GM18508 (cell line): ENCODE measurements around the gene TAGLN.
"Not testable (repeated sequence)": the region's sequence is repeated elsewhere in the genome, so short reads cannot be mapped to it uniquely, and the experiment has no call there.

ENCODE experiments used
- ATAC-seq: cut with Tn5 transposase; IDR thresholded peaks from one replicate; pipeline ENCODE4 v1.9.1; 2021; ENCODE audit warnings: moderate number of reproducible peaks; ENCODE audit not compliant: insufficient read depth, unreplicated experiment

The TAGLN gene

DNA sequence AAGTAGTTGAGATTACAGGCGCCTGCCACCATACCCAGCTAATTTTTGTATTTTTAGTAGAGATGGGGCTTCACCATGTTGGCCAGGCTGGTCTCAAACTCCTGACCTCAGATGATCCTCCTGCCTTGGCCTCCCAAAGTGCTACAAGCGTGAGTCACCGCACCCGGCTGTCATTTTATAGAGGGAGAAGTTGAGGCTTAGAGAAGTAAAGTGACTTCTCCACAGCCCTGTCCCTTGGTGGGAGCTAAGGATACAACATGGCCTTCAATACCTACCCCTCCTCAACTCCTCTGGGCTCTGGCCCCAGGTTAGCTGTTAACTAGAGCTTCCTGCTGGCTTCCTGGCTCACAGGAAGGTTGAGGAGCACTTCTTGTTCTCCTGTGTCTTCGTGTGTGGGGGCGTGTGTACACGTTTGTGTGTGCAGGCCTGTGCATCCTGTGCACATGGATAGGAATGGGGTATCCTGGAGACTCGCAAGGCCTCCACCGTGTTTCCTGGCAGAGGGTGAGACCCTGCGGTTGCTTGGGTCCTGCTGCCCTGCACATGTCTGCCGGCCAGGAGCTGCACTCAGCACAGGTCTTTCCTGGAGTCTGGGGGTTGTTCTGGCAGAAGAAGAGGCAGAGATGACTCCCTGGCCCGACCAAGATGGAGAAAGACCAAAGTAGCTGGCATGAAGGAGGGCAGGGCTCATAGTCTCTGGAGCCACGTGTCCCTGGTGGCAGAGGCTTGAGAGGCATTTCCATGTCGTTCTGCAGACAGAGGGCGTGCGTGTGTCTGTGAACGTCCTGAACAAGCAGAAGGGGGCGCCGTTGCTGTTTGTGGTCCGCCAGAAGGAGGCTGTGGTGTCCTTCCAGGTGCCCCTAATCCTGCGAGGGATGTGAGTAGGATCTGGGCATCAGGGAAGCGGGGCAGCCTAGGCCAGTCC is 18.2 kb upstream of the TAGLN start:
- no peak for ATAC-seq

DNA sequence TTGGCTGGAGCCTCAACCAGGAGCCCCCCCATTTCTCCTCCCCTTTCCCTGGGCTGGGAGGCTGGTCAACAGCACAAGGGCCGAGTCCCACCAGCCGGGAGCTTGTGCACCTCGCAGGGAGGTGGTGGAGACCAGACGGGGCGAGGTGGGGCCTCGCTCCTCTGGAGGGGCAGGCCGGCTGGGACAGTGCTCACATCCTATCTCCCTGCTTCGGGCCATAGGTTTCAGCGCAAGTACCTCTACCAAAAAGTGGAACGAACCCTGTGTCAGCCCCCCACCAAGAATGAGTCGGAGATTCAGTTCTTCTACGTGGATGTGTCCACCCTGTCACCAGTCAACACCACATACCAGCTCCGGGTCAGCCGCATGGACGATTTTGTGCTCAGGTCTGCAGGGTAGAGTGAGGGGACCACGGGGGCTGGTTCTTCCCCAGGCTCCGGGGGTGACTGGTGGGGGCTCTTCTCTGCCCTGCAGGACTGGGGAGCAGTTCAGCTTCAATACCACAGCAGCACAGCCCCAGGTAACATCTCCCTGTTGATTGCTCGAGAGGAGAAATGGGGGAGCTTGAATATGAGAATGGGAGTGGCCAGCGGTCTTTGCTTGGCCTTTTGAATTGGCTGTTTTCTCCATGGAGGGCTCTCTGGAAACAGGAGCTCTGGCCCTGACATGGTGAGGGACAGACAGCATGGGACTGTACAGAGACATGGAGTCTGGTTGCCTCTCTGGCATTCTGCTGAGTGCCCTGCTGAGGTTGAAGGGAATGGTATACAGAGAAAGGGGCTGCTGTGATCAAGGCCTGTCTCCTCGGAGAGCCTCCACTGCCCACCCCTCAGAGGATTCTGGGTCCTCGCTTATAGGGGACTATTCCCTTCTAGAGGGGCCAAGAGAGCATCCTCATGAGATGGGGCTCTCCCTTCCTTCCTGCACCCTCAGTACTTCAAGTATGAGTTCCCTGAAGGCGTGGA is 17.3 kb upstream of the TAGLN start:
- no peak for ATAC-seq

DNA sequence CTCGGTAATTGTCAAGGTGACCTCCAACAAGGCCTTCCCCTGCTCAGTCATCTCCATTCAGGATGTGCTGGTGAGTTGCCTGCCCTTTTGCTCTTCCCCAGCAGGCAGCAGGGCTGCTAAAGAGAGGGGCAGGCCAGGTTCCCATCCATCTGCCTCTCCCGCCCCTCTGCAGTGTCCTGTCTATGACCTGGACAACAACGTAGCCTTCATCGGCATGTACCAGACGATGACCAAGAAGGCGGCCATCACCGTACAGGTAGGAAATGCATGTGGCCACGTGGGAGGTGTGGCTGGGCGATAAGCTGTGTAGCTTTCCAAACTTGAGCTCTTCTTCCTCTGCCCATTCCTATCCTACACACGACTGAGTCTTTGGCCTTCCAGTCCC is 16.6 kb upstream of the TAGLN start:
- ATAC-seq: no peak

DNA sequence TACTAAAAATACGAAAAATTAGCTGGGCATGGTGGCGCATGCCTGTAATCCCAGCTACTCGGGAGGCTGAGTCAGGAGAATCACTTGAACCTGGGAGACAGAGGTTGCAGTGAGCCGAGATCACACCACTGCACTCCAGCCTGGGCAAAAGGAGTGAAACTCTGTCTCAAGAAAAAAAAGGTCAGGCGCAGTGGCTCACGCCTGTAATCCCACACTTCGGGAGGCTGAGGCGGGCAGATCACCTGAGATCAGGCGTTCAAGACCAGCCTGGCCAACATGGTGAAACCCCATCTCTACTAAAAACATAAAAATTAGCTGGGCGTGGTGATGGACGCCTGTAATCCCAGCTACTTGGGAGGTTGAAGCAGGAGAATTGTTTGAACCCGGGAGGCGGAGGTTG is 16.0 kb upstream of the TAGLN start:
- ATAC-seq: not testable (repeated sequence)

DNA sequence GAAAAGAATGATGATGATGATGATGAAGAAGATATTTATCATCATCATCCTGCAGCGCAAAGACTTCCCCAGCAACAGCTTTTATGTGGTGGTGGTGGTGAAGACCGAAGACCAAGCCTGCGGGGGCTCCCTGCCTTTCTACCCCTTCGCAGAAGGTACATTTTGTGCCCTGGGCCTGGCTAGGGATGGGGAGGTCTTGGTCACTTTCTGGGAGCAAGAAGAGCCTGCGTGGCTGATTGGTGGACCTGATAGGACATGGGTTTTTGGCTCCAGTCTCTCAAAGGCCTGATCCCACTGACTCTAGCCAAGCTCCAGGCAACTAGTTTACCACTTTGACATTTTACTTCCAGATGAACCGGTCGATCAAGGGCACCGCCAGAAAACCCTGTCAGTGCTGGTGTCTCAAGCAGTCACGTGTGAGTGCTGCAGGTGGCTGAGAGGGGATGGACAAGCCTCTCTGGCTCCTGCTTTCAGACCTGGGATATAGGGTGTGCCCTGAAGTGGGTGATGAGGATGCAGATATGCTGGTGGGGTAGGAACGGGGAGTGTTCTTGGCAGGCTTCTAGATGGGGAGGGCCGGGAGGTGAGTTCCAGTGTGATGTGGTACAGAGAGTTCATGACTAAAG is 15.3 kb upstream of the TAGLN start:
- ATAC-seq: no peak

DNA sequence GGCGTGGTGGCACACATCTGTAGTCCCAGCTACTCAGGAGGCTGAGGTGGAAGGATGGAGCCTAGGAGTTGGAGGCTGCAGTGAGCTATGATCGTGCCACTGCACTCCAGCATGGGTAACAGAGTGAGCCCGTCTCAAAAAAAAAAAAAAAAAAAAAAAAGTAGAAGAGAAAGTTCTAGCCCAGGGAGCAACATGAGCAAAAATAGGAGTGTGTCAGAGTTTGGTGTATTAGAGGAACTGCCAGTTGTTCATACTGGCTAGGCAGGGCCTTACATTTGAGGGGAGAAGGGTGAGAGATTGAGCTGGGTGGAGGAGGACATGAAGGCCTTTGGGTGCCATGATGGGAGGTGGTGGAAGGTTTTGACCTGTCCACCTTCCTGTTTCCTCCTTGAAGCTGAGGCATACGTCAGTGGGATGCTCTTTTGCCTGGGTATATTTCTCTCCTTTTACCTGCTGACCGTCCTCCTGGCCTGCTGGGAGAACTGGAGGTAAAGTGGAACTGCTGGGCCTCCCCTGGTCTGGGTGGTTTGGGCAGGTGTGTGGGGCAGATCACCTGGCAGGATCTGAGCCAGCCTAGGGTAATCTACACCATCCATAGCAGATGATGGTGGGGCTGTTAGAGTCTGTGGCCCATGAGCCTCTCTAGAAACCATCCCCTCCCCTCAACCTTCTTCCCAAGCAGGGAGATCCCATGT is 13.3 kb upstream of the TAGLN start:
- no peak for ATAC-seq

DNA sequence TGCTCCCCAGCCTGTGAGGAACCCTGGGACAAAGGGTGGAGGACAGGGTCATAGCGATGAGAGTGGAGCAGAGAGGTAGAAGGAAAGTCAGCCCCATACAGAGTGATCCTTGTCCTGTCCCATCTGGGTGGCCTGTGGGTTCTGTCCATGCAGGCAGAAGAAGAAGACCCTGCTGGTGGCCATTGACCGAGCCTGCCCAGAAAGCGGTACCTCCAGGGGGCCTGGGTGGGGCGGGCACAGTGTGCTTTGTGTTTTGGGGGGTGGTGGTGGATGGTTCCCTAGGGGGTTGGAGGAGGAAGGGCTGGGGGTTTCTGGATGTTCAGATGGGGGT is 12.8 kb upstream of the TAGLN start:
- no peak for ATAC-seq

DNA sequence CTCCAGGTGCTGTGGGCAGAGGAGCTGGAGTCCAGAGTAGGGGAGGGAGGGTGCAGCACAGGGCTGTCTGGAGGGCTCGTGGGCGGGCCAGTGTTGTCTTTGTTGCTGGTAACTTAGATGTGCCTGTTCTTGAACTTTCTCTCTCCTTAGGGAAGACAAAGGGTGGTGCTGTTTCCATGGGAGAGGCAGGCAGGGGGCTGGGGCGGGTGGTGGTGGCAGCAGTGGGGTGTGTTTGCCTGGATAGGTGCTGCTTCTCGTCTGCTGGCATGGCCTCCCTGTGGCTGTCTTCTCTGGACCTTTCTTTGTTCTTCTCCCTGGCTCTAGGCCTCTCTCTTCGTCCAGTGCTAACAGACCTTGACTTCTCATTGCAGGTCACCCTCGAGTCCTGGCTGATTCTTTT is 12.2 kb upstream of the TAGLN start:
- no peak for ATAC-seq

DNA sequence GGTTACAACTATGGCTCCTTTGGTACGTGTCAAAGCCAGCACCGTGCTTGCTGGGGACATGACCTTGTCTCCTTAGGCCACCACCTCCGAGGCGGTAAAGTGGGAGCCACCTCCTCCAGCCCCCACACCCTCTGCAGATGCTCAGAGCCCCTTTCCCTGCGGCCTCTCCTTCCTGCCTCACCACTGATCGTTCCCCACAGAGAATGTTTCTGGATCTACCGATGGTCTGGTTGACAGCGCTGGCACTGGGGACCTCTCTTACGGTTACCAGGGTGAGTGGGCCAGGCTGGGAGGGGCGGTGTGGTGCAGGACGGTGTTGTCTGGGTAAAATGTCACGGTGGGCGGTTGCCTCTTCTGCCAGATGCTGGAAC is 11.8 kb upstream of the TAGLN start:
- ATAC-seq: no peak

DNA sequence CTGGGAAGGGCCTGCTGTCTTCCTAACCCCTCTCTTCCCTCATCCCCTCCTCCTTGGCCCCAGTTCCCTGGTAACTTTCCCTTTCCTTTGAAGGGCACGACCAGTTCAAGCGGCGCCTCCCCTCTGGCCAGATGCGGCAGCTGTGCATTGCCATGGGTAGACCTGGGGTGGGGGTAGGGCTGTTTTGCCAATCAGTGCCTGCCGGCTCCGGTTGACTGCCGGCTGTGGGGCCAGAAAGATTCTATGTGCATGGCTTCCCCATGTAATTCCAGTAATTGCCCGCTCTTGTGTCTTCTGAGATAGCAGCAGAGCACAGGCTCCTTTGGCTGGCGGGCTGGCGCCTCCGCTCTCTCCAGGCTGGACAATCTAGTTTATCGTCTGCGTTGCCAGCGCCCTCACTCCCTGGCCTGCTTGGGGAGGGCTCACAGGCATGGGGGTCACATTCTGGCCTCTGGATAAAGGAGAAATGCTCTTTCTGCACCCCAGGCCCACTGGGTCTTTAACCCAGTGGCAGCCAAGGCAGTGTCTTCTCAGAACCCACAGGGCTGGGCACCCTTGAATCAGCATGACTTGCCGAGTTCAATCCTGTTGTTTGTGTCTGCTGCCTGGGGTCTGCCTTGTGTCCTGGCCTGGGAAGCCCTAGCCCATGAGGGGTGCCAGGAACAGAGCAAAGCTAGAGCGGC is 11.2 kb upstream of the TAGLN start:
- no peak for ATAC-seq

DNA sequence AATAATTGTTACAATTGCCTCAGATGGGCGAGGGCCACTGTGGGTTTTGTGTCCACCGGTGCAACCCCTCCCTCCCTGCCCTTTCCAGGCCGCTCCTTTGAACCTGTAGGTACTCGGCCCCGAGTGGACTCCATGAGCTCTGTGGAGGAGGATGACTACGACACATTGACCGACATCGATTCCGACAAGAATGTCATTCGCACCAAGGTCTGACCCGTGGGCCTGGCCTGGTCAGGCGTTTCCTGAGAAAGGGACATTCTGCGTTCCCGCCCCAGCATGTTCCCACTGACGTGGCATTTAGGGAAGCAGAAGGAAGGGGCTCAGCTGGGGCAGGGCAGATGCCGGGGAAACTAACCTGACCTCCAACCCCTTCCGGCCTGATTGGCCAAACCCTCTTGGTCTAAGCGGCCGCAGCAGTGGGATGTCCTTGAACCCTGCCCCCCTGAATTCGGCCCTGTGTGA is 10.5 kb upstream of the TAGLN start:
- ATAC-seq: no peak

DNA sequence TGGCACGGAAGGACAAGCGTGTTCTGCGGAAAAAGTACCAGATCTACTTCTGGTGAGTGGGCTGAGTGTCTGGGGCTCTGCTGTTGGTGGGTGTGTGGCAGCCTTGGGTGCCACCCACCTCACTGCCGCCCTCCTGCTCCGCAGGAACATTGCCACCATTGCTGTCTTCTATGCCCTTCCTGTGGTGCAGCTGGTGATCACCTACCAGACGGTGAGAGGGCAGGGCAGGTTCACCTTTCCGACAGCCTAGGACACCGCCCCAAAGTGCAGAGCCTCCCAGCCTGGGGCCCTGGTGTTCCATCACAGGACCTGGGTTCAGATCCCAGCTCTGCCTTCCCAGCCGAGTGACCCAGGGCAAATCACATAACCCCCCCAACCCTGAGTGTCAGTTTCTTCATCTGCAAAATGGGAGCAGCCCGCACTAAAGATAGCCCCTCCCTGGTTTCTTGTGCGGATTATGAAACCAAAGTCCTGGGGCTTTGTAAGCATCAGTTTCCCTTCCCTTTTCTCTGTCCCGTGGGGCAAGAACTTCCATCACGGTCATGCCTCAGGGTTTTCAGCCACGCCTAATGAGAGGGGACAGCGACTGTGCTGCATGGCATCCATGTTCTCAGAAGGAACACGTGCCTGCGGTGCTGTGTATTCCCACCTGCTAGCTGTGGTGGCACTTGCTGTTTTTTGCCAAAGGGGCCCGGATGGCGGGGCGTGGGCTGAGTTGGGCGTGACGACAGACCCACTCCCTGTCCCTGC is 9.8 kb upstream of the TAGLN start:
- no peak for ATAC-seq

DNA sequence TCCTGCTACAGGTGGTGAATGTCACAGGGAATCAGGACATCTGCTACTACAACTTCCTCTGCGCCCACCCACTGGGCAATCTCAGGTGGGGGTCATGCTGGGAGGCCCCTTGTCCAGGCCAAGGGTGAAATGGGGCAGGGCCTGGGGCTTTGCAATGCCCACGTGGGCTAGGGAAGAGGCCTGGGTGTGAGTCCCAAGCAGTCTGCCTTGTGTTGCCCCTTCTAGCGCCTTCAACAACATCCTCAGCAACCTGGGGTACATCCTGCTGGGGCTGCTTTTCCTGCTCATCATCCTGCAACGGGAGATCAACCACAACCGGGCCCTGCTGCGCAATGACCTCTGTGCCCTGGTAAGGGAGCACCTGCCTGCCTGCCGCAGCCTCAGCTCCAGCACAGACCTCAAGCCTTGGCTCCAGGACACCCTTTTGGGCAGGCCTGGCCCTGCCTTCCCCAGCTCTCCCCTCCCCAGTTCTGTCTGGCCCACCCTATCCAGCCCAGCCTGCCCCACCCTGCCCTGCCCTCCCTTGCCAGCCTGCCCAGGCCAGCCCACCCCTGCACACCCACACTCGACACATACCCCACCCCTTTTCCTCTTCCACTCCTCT is 9.1 kb upstream of the TAGLN start:
- no peak for ATAC-seq

DNA sequence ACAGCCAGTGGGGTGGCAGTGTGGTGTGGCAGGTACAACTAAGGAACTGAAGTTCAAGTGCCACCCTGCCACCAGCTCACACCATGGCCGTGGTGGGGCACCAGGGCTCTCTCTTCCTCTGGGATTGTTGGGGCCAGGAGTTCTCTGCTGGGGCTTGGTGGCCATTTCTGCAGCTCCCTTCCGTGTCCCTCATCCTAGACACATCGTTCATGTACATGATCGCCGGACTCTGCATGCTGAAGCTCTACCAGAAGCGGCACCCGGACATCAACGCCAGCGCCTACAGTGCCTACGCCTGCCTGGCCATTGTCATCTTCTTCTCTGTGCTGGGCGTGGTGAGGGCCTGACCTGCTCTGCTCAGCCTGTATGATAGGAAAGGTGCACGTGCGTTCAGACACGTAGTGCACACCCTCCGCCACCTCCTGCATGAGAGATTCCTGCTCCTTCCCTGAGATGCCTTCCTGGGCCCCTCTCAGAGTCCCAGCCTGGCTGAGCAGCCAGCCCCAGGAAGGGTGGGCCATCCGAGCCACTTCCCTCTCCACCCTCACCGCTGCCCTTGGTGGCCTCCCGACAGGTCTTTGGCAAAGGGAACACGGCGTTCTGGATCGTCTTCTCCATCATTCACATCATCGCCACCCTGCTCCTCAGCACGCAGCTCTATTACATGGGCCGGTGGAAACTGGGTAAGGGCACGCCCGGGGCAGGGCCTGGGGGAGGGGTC is 7.3 kb upstream of the TAGLN start:
- no peak for ATAC-seq

DNA sequence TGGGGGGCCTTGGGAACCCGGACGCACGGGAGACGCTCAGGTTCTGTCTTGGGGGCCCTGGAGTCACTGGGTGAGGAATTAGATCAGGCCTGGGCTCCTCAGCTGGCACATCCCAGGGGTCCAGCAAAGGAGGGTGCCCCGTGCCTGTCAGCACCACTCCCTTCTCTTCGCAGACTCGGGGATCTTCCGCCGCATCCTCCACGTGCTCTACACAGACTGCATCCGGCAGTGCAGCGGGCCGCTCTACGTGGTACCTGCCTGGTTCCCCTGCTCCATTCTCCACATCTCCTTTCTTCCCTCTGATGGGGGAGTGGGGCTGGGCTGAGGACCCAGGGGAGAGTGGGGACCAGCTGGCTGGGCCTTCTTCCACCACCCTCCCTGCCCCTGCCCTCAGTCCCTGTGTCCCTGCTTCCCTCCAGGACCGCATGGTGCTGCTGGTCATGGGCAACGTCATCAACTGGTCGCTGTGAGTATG is 6.7 kb upstream of the TAGLN start:
- no peak for ATAC-seq

DNA sequence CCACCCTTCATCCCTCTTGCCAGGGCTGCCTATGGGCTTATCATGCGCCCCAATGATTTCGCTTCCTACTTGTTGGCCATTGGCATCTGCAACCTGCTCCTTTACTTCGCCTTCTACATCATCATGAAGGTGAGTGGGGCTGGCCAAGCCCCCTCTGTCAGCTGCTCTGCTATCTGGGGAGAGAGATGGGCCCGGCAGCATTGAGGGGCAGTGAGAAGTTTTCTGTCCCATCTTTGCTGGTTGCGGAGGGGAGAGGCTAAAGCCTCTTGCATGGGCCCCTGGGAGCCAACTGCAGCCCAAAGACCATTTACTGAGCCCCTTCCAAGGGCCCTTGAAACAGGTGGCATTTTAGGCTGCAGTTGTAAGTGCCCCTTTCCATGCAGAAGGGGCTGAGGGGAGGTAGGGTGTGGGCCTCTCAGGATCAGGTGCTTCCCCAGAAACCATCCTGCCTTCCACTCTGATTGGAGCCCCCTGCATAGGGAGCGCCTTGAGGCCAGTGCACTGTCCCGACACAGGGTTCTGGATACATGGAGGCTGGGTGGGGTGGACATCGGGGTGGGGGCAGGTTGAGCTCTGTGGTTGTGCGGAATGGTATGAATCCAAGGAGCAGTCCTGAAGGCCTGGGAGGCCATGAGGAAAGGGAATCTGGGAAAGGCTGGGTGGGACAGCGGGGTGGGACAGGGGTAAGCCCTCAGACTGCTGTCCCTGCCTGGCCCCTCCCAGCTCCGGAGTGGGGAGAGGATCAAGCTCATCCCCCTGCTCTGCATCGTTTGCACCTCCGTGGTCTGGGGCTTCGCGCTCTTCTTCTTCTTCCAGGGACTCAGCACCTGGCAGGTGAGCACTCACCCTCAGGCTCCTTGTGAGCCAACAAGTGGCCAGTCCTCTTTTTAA is 5.8 kb upstream of the TAGLN start:
- ATAC-seq: no peak

DNA sequence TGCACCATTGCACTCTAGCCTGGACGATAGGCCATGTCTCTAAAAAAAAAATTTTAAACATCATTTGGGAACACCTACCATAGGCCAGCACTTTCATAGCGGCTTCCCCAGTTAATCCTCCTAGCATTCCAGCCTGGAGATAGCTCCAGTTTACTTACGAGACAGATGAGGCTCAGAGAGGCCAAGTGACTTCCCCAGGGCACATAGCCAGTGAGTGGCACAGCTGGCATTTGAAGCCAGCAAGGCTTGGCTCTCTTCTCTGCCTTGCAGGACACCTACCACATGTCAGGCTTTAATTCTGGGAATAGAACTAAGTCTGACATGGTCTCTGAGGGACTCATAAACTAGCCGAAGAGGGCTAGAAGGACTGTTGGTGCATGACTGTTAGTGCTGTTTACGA is 4.9 kb upstream of the TAGLN start:
- no peak for ATAC-seq
